Measurements from ENCODE around the gene SLC39A8. TPM values are rescaled to one million over a fixed set of nuclear protein-coding genes. Genes with fewer than 3 reads are reported as not detected.

SLC39A8 gene
- total RNA-seq, 2 donors from 2014 or later = 5.1 to 12.1 TPM

DNA sequence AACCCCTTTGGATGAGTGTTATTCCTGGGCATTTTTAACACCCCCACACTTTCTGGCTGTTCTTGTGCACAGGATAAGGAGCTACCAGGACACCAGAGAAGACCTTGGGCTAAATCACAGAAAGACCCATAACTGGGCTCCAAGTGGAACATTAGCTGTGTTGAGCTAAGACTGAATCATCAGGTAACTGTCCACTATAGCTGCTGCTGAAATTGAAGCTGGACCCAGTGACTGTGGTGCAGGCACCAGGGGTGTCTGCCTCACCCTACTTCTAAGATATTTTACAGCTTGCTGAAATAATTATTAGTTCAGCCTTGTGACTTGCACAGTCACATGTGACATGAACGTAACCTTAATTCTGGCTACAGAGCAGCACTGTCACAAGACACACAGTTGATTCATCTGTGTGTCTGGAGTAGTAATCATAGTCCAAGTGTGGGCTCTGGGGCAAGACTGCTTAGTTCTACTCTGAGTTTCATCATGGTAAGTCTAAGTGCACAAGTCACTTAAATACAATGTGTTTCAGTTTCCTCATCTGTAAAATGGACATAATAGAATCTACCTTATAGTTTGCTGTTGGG lies 127.4 kb downstream of the SLC39A8 start:
- H3K27ac ChIP-seq = no peak overlapping the region
- H3K27me3 ChIP-seq (replicated peaks; ENCODE audit: insufficient read depth) = no peaks in the 10 kb centered on the region
- ATAC-seq (ENCODE audit: insufficient number of reproducible peaks, low FRiP score, low read depth) (no peak), DNase-seq (ENCODE audit: low spot score) (no peak)
- TF ChIP-seq, protein P1, sequence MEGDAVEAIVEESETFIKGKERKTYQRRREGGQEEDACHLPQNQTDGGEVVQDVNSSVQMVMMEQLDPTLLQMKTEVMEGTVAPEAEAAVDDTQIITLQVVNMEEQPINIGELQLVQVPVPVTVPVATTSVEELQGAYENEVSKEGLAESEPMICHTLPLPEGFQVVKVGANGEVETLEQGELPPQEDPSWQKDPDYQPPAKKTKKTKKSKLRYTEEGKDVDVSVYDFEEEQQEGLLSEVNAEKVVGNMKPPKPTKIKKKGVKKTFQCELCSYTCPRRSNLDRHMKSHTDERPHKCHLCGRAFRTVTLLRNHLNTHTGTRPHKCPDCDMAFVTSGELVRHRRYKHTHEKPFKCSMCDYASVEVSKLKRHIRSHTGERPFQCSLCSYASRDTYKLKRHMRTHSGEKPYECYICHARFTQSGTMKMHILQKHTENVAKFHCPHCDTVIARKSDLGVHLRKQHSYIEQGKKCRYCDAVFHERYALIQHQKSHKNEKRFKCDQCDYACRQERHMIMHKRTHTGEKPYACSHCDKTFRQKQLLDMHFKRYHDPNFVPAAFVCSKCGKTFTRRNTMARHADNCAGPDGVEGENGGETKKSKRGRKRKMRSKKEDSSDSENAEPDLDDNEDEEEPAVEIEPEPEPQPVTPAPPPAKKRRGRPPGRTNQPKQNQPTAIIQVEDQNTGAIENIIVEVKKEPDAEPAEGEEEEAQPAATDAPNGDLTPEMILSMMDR (IDR thresholded peaks at IDR 0.05) = no peak
- H3K4me1 ChIP-seq (ENCODE audit: control insufficient read depth in 1 of 2, low read depth in 2 of 2) = no peaks in the 10 kb centered on the region
- H3K36me3 ChIP-seq = no peaks in the 10 kb centered on the region
- H3K4me3 ChIP-seq = no peak overlapping the region
- no peaks in the 10 kb centered on the region for H3K9me3 ChIP-seq

DNA sequence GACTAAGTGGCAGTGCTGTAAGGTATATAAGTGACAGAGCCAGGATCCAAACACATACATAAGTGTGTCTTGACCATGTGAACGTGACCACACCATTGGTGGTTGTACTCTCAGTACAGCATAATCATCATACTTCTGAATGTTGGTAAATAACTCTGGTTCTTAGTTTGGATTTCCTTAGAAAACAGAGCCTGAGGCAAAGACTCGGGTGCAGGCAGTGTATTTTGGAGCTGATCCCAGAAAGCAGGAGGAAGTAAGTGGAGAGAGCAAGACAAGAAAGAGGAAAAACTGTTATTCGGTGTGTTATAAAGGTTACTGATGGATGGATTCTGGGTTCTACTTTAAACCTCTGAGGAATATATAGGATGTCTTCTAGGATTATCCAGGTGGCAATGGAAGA lies 127.9 kb downstream of the SLC39A8 start:
- TF ChIP-seq, protein P1 (IDR thresholded peaks at IDR 0.05) = no peak
- no peaks in the 10 kb centered on the region for H3K36me3 ChIP-seq
- ATAC-seq (ENCODE audit: insufficient number of reproducible peaks, low FRiP score, low read depth) = no peak
- H3K27me3 ChIP-seq (replicated peaks; ENCODE audit: insufficient read depth) = no peaks in the 10 kb centered on the region
- no peak for DNase-seq (ENCODE audit: low spot score)
- H3K4me3 ChIP-seq = no peak overlapping the region
- H3K27ac ChIP-seq = no peak overlapping the region
- no peaks in the 10 kb centered on the region for H3K9me3 ChIP-seq
- H3K4me1 ChIP-seq (ENCODE audit: control insufficient read depth in 1 of 2, low read depth in 2 of 2) = no peaks in the 10 kb centered on the region

DNA sequence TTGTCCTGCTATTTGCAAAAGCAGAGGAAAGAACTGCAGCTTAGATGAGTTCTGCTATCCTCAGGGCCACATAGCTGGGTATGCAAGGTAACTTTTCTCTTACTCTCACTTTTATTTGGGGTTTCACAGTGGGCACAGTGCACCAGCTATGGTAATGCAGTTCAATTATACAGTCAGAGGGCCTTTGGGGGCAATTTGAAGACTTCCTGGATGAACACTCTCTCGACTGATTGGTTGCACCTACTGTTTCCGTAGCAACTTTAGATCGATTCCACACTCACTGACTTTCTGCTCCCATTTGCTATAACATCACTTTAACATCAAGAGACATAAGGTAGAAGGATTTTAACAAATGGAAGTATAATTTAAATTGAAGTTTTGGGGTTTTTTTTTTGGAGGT lies 128.6 kb downstream of the SLC39A8 start:
- Histone ChIP-seq H3K27ac (no peak overlapping the region), H3K4me3 (no peak overlapping the region), H3K4me1 (ENCODE audit: control insufficient read depth in 1 of 2, low read depth in 2 of 2) (no peaks in the 10 kb centered on the region), H3K36me3 (no peaks in the 10 kb centered on the region), H3K27me3 (replicated peaks; ENCODE audit: insufficient read depth) (no peaks in the 10 kb centered on the region), H3K9me3 (no peaks in the 10 kb centered on the region)
- DNase-seq (ENCODE audit: low spot score) (no peak), ATAC-seq (ENCODE audit: insufficient number of reproducible peaks, low FRiP score, low read depth) (no peak)
- TF ChIP-seq, protein P1 (IDR thresholded peaks at IDR 0.05) = no peak

DNA sequence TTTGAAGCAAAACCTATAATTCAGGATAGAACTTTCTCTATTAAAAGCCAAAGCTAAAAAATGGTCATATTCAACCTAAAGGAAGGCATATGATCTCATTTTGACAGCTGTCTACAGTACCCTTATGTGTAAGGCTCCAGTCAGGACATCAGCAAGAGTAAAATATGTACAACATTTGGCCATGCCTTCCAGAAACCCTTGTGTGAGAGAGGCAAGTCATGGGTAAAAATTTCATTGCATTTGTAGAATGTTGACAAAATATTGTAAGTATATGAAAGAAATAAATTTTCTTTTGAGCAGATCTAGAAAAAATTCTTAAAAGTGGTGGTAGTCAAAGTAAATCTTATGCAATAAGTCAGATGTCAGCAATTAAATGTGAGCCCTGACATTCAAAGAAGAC lies 132.3 kb downstream of the SLC39A8 start:
- Histone ChIP-seq H3K9me3 (no peaks in the 10 kb centered on the region), H3K27ac (no peak overlapping the region), H3K27me3 (replicated peaks; ENCODE audit: insufficient read depth) (no peaks in the 10 kb centered on the region), H3K36me3 (no peaks in the 10 kb centered on the region), H3K4me3 (no peak overlapping the region), H3K4me1 (ENCODE audit: control insufficient read depth in 1 of 2, low read depth in 2 of 2) (no peaks in the 10 kb centered on the region)
- ATAC-seq (ENCODE audit: insufficient number of reproducible peaks, low FRiP score, low read depth) (no peak), DNase-seq (ENCODE audit: low spot score) (no peak)
- TF ChIP-seq, protein P1 (IDR thresholded peaks at IDR 0.05) = no peak

Other genes starting within 250 kb of the SLC39A8 start
- gene NFKB1, start 155.9 kb upstream of the SLC39A8 start, total RNA-seq = 10 to 100 TPM; 19.1 to 42.2 TPM